ENCODE data around the gene NHSL1.

Gene NHSL1

DNA sequence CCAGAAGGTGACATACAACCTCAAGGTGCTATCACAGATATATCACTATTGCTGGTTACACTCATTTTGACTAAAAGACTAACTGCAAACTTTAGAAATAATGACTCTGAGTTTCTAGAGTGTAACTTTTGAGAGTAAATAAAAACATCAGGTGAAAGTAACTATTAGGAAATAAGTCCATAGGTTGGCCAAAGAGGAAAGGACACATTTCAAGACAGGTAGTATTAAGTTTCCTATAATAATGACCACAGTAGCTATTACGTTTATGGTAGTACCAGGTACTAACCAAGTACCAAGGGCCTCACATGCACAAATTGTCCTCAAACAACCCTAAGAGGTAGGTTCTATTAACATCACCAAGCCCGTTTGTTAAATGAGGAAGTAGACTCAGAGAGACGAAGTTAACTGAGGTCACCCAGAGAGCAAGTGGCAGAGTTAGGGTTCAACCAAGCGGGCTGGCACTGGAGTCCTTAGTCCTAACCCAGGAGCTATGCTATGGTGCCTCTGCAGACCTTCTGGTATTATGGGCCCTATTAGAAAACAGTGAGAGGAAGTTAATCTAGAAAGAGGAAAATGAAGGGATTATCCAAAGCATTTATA lies 58.4 kb downstream of the NHSL1 start:
- H3K14ac ChIP-seq (ENCODE audit: low read length), result no peak overlapping the region
- H3K36me3 ChIP-seq (replicated peaks in 1 of 2; ENCODE audit: control insufficient read depth in 2 of 2, insufficient read depth in 2 of 2, low read length in 2 of 2), result peaks cover 2 to 96% of the 10 kb centered on the region in 2 donors
- no peak overlapping the region for H3K4me3 ChIP-seq (ENCODE audit: low read length in 2 of 2)
- no peak overlapping the region for H2AFZ ChIP-seq (ENCODE audit: low read length)
- no peak overlapping the region for H2BK15ac ChIP-seq (ENCODE audit: low read length)
- no peak overlapping the region for H3K4ac ChIP-seq (ENCODE audit: low read length)
- no CpG with 5 or more reads among the region's 4 CpGs for WGBS, 2 donors (ENCODE audit: extremely low coverage in 2 of 2, insufficient read length in 2 of 2, insufficient replicate concordance in 1 of 2)
- no peak for DNase-seq (ENCODE audit: low spot score)
- H3K9ac ChIP-seq (ENCODE audit: low read depth, low read length, poor library complexity), result no peak overlapping the region
- H3K18ac ChIP-seq (ENCODE audit: low read length), result no peak overlapping the region
- no peak overlapping the region for H2BK12ac ChIP-seq (ENCODE audit: low read length)
- H4K8ac ChIP-seq (ENCODE audit: low read depth, low read length), result no peak overlapping the region
- no peak overlapping the region for H2BK5ac ChIP-seq (ENCODE audit: low read length)
- no peaks in the 10 kb centered on the region for H3K27me3 ChIP-seq (ENCODE audit: control insufficient read depth in 3 of 3, insufficient read depth in 3 of 3, low read depth in 1 of 3, low read length in 3 of 3)
- H3K4me1 ChIP-seq (ENCODE audit: control insufficient read depth in 2 of 2, insufficient read depth in 1 of 2, low read depth in 1 of 2, low read length in 2 of 2), result no peaks in the 10 kb centered on the region
- H4K91ac ChIP-seq (ENCODE audit: low read depth, low read length, poor library complexity), result no peak overlapping the region
- H3K23ac ChIP-seq (ENCODE audit: low read depth, low read length, poor library complexity), result no peak overlapping the region
- peaks cover 0 to 9% of the 10 kb centered on the region in 2 donors for H3K9me3 ChIP-seq (replicated peaks in 1 of 2; ENCODE audit: control insufficient read depth in 2 of 2, insufficient read depth in 1 of 2, low read depth in 1 of 2, low read length in 2 of 2)
- no peak overlapping the region for H3K27ac ChIP-seq (replicated peaks; ENCODE audit: low read length)
- peaks cover 2% of the 10 kb centered on the region for H3K79me1 ChIP-seq (ENCODE audit: low read depth, low read length)
- H2BK120ac ChIP-seq (ENCODE audit: low read depth, low read length), result no peak overlapping the region
- H2AK5ac ChIP-seq (ENCODE audit: low read depth, low read length), result no peak overlapping the region
- H3K4me2 ChIP-seq (ENCODE audit: insufficient read depth, low read length, poor library complexity, severe bottlenecking), result no peak overlapping the region

DNA sequence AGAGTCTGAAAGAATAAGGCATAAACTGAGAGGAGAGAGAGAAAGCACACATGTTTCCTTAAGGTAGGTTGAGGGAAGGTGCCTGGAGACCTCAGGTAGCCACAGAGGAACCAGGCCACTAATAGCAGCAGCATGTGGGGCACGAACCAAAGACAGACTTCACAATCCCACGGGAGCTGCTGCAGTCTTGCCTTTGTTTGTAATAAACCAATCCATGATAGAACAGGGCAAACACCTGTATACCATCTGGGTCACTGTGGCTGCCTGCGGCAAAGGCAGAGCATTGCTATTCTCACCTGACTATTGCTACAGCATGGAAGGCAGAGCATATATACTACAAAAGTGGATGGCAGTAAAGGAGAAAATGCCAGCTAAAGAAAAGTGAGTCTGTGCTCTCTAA lies 59.0 kb downstream of the NHSL1 start:
- WGBS, 2 donors (ENCODE audit: extremely low coverage in 2 of 2, insufficient read length in 2 of 2, insufficient replicate concordance in 1 of 2), result no CpG with 5 or more reads among the region's 3 CpGs
- H2AK5ac ChIP-seq (ENCODE audit: low read depth, low read length), result no peak overlapping the region
- no peak overlapping the region for H3K14ac ChIP-seq (ENCODE audit: low read length)
- H2BK5ac ChIP-seq (ENCODE audit: low read length), result no peak overlapping the region
- no peak overlapping the region for H2BK120ac ChIP-seq (ENCODE audit: low read depth, low read length)
- no peak for DNase-seq (ENCODE audit: low spot score)
- no peak overlapping the region for H2BK15ac ChIP-seq (ENCODE audit: low read length)
- H3K36me3 ChIP-seq (replicated peaks in 1 of 2; ENCODE audit: control insufficient read depth in 2 of 2, insufficient read depth in 2 of 2, low read length in 2 of 2), result peaks cover 2 to 96% of the 10 kb centered on the region in 2 donors
- H3K27me3 ChIP-seq (ENCODE audit: control insufficient read depth in 3 of 3, insufficient read depth in 3 of 3, low read depth in 1 of 3, low read length in 3 of 3), result no peaks in the 10 kb centered on the region
- no peak overlapping the region for H3K4ac ChIP-seq (ENCODE audit: low read length)
- no peaks in the 10 kb centered on the region for H3K4me1 ChIP-seq (ENCODE audit: control insufficient read depth in 2 of 2, insufficient read depth in 1 of 2, low read depth in 1 of 2, low read length in 2 of 2)
- no peak overlapping the region for H3K4me3 ChIP-seq (ENCODE audit: low read length in 2 of 2)
- H3K9ac ChIP-seq (ENCODE audit: low read depth, low read length, poor library complexity), result no peak overlapping the region
- no peak overlapping the region for H3K18ac ChIP-seq (ENCODE audit: low read length)
- peaks cover 2% of the 10 kb centered on the region for H3K79me1 ChIP-seq (ENCODE audit: low read depth, low read length)
- no peak overlapping the region for H2BK12ac ChIP-seq (ENCODE audit: low read length)
- no peak overlapping the region for H3K23ac ChIP-seq (ENCODE audit: low read depth, low read length, poor library complexity)
- H4K91ac ChIP-seq (ENCODE audit: low read depth, low read length, poor library complexity), result no peak overlapping the region
- H2AFZ ChIP-seq (ENCODE audit: low read length), result no peak overlapping the region
- peaks cover 0 to 9% of the 10 kb centered on the region in 2 donors for H3K9me3 ChIP-seq (replicated peaks in 1 of 2; ENCODE audit: control insufficient read depth in 2 of 2, insufficient read depth in 1 of 2, low read depth in 1 of 2, low read length in 2 of 2)
- no peak overlapping the region for H3K27ac ChIP-seq (replicated peaks; ENCODE audit: low read length)
- H4K8ac ChIP-seq (ENCODE audit: low read depth, low read length), result no peak overlapping the region
- no peak overlapping the region for H3K4me2 ChIP-seq (ENCODE audit: insufficient read depth, low read length, poor library complexity, severe bottlenecking)

DNA sequence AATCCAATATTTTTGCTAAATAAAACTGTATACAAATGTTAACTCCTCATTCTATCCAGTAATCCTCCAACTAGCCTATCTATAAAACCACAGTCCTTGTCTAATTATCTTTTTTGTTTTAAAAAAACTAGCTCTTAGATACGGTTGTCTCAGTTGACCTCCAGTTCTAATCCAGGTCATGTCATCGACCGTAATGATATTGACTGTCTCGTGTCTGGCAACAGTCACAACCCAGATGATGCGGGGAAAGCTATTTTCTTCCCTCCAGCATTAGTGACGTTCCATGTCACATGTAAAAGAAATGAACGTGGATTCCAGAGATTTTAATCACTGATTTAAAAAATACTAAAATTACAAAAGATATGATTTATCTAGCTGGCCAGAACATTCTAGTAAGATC lies 59.7 kb downstream of the NHSL1 start:
- Histone ChIP-seq H3K4me2 (ENCODE audit: insufficient read depth, low read length, poor library complexity, severe bottlenecking) (no peak overlapping the region), H2AFZ (ENCODE audit: low read length) (no peak overlapping the region), H3K23ac (ENCODE audit: low read depth, low read length, poor library complexity) (no peak overlapping the region), H3K9me3 (replicated peaks in 1 of 2; ENCODE audit: control insufficient read depth in 2 of 2, insufficient read depth in 1 of 2, low read depth in 1 of 2, low read length in 2 of 2) (peaks cover 0 to 5% of the 10 kb centered on the region in 2 donors), H2BK15ac (ENCODE audit: low read length) (no peak overlapping the region), H2AK5ac (ENCODE audit: low read depth, low read length) (no peak overlapping the region), H3K9ac (ENCODE audit: low read depth, low read length, poor library complexity) (no peak overlapping the region), H3K4me1 (ENCODE audit: control insufficient read depth in 2 of 2, insufficient read depth in 1 of 2, low read depth in 1 of 2, low read length in 2 of 2) (no peaks in the 10 kb centered on the region), H3K27me3 (ENCODE audit: control insufficient read depth in 3 of 3, insufficient read depth in 3 of 3, low read depth in 1 of 3, low read length in 3 of 3) (no peaks in the 10 kb centered on the region), H4K91ac (ENCODE audit: low read depth, low read length, poor library complexity) (no peak overlapping the region), H3K4me3 (ENCODE audit: low read length in 2 of 2) (no peak overlapping the region), H2BK5ac (ENCODE audit: low read length) (no peak overlapping the region), H4K8ac (ENCODE audit: low read depth, low read length) (no peak overlapping the region), H3K79me1 (ENCODE audit: low read depth, low read length) (peaks cover 2% of the 10 kb centered on the region), H2BK120ac (ENCODE audit: low read depth, low read length) (no peak overlapping the region), H3K4ac (ENCODE audit: low read length) (no peak overlapping the region), H3K14ac (ENCODE audit: low read length) (no peak overlapping the region), H2BK12ac (ENCODE audit: low read length) (no peak overlapping the region), H3K27ac (replicated peaks; ENCODE audit: low read length) (no peak overlapping the region), H3K18ac (ENCODE audit: low read length) (no peak overlapping the region), H3K36me3 (replicated peaks in 1 of 2; ENCODE audit: control insufficient read depth in 2 of 2, insufficient read depth in 2 of 2, low read length in 2 of 2) (peaks cover 2 to 96% of the 10 kb centered on the region in 2 donors)
- WGBS, 2 donors (ENCODE audit: extremely low coverage in 2 of 2, insufficient read length in 2 of 2, insufficient replicate concordance in 1 of 2), result no CpG with 5 or more reads among the region's 7 CpGs
- no peak for DNase-seq (ENCODE audit: low spot score)

DNA sequence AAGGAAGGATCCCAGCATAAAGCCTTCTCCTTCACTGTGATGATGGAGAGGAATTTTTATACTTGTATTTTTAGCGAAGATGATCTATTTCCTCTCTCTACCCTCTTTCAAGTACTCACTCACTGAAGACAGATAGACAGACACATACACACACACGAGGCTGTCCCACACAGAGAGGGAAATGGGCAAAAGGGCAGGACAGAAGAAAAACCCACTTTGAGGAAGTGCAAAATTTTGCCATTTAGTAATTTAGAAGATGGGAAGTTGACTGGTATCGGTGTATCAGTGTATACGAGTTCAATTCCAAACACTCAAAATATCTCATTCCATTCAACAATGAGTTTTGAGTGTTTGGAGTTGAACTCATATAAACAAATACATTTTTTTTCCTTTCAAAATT lies 64.4 kb downstream of the NHSL1 start:
- WGBS, 2 donors (ENCODE audit: extremely low coverage in 2 of 2, insufficient read length in 2 of 2, insufficient replicate concordance in 1 of 2), result no CpG with 5 or more reads among the region's 4 CpGs
- no peak overlapping the region for H4K8ac ChIP-seq (ENCODE audit: low read depth, low read length)
- peaks cover 8 to 96% of the 10 kb centered on the region in 2 donors for H3K36me3 ChIP-seq (replicated peaks in 1 of 2; ENCODE audit: control insufficient read depth in 2 of 2, insufficient read depth in 2 of 2, low read length in 2 of 2)
- H3K4me3 ChIP-seq (ENCODE audit: low read length in 2 of 2), result no peak overlapping the region
- H3K4me2 ChIP-seq (ENCODE audit: insufficient read depth, low read length, poor library complexity, severe bottlenecking), result no peak overlapping the region
- no peak overlapping the region for H2BK15ac ChIP-seq (ENCODE audit: low read length)
- no peak overlapping the region for H3K18ac ChIP-seq (ENCODE audit: low read length)
- H3K4me1 ChIP-seq (ENCODE audit: control insufficient read depth in 2 of 2, insufficient read depth in 1 of 2, low read depth in 1 of 2, low read length in 2 of 2), result peaks cover 0 to 3% of the 10 kb centered on the region in 2 donors
- no peaks in the 10 kb centered on the region for H3K27me3 ChIP-seq (ENCODE audit: control insufficient read depth in 3 of 3, insufficient read depth in 3 of 3, low read depth in 1 of 3, low read length in 3 of 3)
- H3K27ac ChIP-seq (replicated peaks; ENCODE audit: low read length), result no peak overlapping the region
- H3K14ac ChIP-seq (ENCODE audit: low read length), result no peak overlapping the region
- H3K9me3 ChIP-seq (replicated peaks in 1 of 2; ENCODE audit: control insufficient read depth in 2 of 2, insufficient read depth in 1 of 2, low read depth in 1 of 2, low read length in 2 of 2), result peaks cover 0 to 5% of the 10 kb centered on the region in 2 donors
- H2BK120ac ChIP-seq (ENCODE audit: low read depth, low read length), result no peak overlapping the region
- no peak overlapping the region for H2BK12ac ChIP-seq (ENCODE audit: low read length)
- H2AFZ ChIP-seq (ENCODE audit: low read length), result no peak overlapping the region
- no peak overlapping the region for H3K9ac ChIP-seq (ENCODE audit: low read depth, low read length, poor library complexity)
- H3K79me1 ChIP-seq (ENCODE audit: low read depth, low read length), result no peaks in the 10 kb centered on the region
- no peak overlapping the region for H2BK5ac ChIP-seq (ENCODE audit: low read length)
- no peak overlapping the region for H2AK5ac ChIP-seq (ENCODE audit: low read depth, low read length)
- no peak for DNase-seq (ENCODE audit: low spot score)
- no peak overlapping the region for H3K23ac ChIP-seq (ENCODE audit: low read depth, low read length, poor library complexity)
- H4K91ac ChIP-seq (ENCODE audit: low read depth, low read length, poor library complexity), result no peak overlapping the region
- no peak overlapping the region for H3K4ac ChIP-seq (ENCODE audit: low read length)
